ENCODE results near the gene SPINT1.

SPINT1 gene

DNA sequence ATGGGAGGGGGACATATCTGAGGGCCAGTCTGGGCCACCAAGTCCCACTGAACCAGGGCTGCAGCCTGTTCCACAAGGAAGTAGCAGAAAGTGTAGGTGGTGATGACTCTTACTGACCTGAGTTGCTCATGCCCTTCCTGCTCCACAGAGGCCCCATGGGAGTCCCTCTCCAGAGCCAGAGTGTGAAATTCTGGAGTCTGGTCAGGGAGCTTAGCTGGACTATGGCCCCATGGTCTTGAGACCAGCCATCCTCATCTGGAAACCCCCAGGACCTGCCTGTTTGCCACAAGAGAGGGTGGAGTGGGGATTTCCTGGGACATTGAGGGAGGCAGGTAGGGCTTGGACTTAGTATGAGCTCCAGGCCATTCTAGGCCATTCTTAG, 3.0 kb downstream of the SPINT1 start:
- DNase-seq (ENCODE audit: low spot score): no peak
- in situ Hi-C loops (cut with MboI; ENCODE audit: low sequenced_read_pairs, unreplicated experiment): no loop called here
- TF ChIP-seq CTCF (IDR thresholded peaks at IDR 0.05; ENCODE audit: borderline replicate concordance, control extremely low read depth, extremely low read depth, insufficient read depth, missing control alignments): no peak

GRCh38 chr15:40847223-40847961, 3.5 kb downstream of the SPINT1 start:
- DNase-seq (ENCODE audit: low spot score): peak; percentile 81
- in situ Hi-C loops (cut with MboI; ENCODE audit: low sequenced_read_pairs, unreplicated experiment): no loop called here

DNA sequence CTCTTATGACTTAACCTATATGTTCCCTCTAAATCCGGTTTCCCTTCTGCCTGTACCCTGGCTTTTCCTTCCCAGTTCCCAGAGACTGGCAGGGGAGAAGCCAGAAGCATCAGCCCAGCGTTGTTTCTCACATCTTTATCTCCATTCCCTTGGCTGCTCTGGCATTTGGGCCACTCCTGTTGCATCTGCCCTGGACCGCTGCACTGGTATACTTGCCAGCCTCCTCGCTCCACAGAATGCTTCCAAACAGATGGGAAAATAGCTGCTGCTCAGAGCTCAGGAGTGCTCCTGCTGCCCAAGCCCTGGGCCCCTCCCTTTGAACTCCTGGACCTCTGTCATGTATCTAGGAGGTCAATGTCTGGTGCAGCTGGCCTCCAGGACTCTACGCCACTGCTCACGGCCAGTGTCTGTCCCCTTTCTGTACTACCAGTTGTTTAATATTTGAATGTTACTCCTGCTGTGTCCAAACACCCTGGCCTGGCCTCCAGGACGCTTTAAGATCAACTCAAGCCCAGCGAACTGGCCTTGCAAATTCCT, 6.8 kb downstream of the SPINT1 start:
- no peak for TF ChIP-seq CTCF (IDR thresholded peaks at IDR 0.05; ENCODE audit: borderline replicate concordance, control extremely low read depth, extremely low read depth, insufficient read depth, missing control alignments)
- no peak for DNase-seq (ENCODE audit: low spot score)
- in situ Hi-C loops (cut with MboI; ENCODE audit: low sequenced_read_pairs, unreplicated experiment): loop anchor here (5.0 kb wide), 1 partner anchor 42 kb away; the partner anchor contains the start of gene VPS18

More at GRCh38 chr15:40847223-40847961, 3.5 kb downstream of the SPINT1 start:
- TF ChIP-seq CTCF (IDR thresholded peaks at IDR 0.05; ENCODE audit: borderline replicate concordance, control extremely low read depth, extremely low read depth, insufficient read depth, missing control alignments): no peak

DNA sequence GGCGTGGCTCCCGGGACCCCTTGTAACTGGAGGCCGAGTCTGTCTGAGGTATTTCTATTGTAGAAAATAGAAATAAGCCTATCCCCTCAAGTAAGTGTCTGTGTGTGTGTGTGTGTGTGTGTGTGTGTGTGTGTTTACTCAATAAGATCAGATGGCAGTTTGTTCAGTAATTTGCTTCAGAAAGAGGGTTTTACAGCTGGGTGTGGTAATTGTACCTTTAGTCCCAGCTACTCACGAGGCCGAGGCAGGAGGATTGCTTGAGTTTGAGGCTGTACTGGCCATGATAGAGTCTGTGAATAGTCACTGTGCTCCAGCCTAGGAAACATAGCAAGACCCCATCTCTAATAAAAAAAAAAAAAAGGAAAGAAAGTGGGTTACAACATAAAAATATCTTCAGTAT, 8.7 kb downstream of the SPINT1 start:
- in situ Hi-C loops (cut with MboI; ENCODE audit: low sequenced_read_pairs, unreplicated experiment): loop anchor here (5.0 kb wide), 1 partner anchor 40 kb away; the partner anchor contains the start of gene VPS18
- no peak for DNase-seq (ENCODE audit: low spot score)
- TF ChIP-seq CTCF (IDR thresholded peaks at IDR 0.05; ENCODE audit: borderline replicate concordance, control extremely low read depth, extremely low read depth, insufficient read depth, missing control alignments): no peak

GRCh38 chr15:40853241-40853890, 9.5 kb downstream of the SPINT1 start:
- DNase-seq (ENCODE audit: low spot score): no peak
- TF ChIP-seq CTCF (IDR thresholded peaks at IDR 0.05; ENCODE audit: borderline replicate concordance, control extremely low read depth, extremely low read depth, insufficient read depth, missing control alignments): no peak
- in situ Hi-C loops (cut with MboI; ENCODE audit: low sequenced_read_pairs, unreplicated experiment): loop anchor here (5.0 kb wide), 1 partner anchor 39 kb away; the partner anchor contains the start of gene VPS18

GRCh38 chr15:40854161-40854560, 10.3 kb downstream of the SPINT1 start:
- in situ Hi-C loops (cut with MboI; ENCODE audit: low sequenced_read_pairs, unreplicated experiment): loop anchor here (5.0 kb wide), 1 partner anchor 38 kb away; the partner anchor contains the start of gene VPS18
- DNase-seq (ENCODE audit: low spot score): no peak
- no peak for TF ChIP-seq CTCF (IDR thresholded peaks at IDR 0.05; ENCODE audit: borderline replicate concordance, control extremely low read depth, extremely low read depth, insufficient read depth, missing control alignments)
